ENCODE results near the gene ZNRF3. TPM values are rescaled to one million over a fixed set of nuclear protein-coding genes. Genes with fewer than 3 reads are reported as not detected.

Gene ZNRF3
- total and polyA plus RNA-seq, 2 experiments from 2014 or later = 11.1 to 32.2 TPM

GRCh38 chr22:29048822-29049654 lies 165.7 kb downstream of the ZNRF3 start:
- peaks cover 19% of the 10 kb centered on the region for H3K27me3 Mint-ChIP-seq (ENCODE audit: insufficient read depth, low read depth, poor library complexity)
- no peak overlapping the region for H3K4me3 Mint-ChIP-seq
- H4K20me1 ChIP-seq (replicated peaks; ENCODE audit: insufficient read depth) = no peaks in the 10 kb centered on the region; the same call in 1 of the 2 replicates
- peaks cover 17% of the 10 kb centered on the region; the same call in 1 of the 2 replicates for H3K36me3 ChIP-seq (ENCODE audit: insufficient read depth)
- H3K4me1 ChIP-seq (ENCODE audit: insufficient read depth) = peaks cover 13% of the 10 kb centered on the region
- H3K27me3 ChIP-seq (ENCODE audit: insufficient read depth) = no peaks in the 10 kb centered on the region
- TF ChIP-seq ZNF462 (CRISPR knock-in tag; IDR thresholded peaks at IDR 0.05) (no peak), NANOG (IDR thresholded peaks at IDR 0.05; ENCODE audit: borderline replicate concordance) (no peak), ZNF331 (CRISPR knock-in tag; IDR thresholded peaks at IDR 0.05; ENCODE audit: low read depth) (no peak), JUNB (IDR thresholded peaks at IDR 0.05; ENCODE audit: unreplicated experiment) (no peak), EZH2phosphoT487 (IDR thresholded peaks at IDR 0.05; ENCODE audit: unreplicated experiment) (no peak), CREB1 (CRISPR knock-in tag; IDR thresholded peaks at IDR 0.05; ENCODE audit: low read depth) (no peak), CTCF (conservative IDR thresholded peaks at IDR 0.05; ENCODE audit: low read depth in 2 of 2) (no peak), STAT1 (IDR thresholded peaks at IDR 0.05; ENCODE audit: unreplicated experiment) (no peak), POLR2AphosphoS5 (IDR thresholded peaks at IDR 0.05; ENCODE audit: low read depth) (no peak; the same call in 1 of the 2 replicates), EZH2 (IDR thresholded peaks at IDR 0.05; ENCODE audit: low read depth, unreplicated experiment) (no peak), ETS1 (IDR thresholded peaks at IDR 0.05) (no peak), REST (IDR thresholded peaks at IDR 0.05; ENCODE audit: unreplicated experiment) (no peak), ZNF114 (CRISPR knock-in tag; IDR thresholded peaks at IDR 0.05) (no peak)
- ATAC-seq = no peak
- H3K4me2 ChIP-seq = no peak overlapping the region
- no peak overlapping the region for H3K27ac Mint-ChIP-seq
- no peaks in the 10 kb centered on the region for H3K9me2 ChIP-seq (ENCODE audit: insufficient read depth)
- no peak overlapping the region for H3K27ac ChIP-seq (ENCODE audit: low read depth)
- no peak for DNase-seq (ENCODE audit: low spot score)
- H3K4me1 Mint-ChIP-seq = peaks cover 15% of the 10 kb centered on the region
- H3K36me3 Mint-ChIP-seq (ENCODE audit: low read depth) = peaks cover 55% of the 10 kb centered on the region
- no peaks in the 10 kb centered on the region for H3K79me2 ChIP-seq (replicated peaks; ENCODE audit: insufficient read depth)
- peaks cover 8% of the 10 kb centered on the region; the same call in 1 of the 2 replicates for H3F3A ChIP-seq (replicated peaks; ENCODE audit: low read depth)
- no peak overlapping the region for H2AFZ ChIP-seq
- no peaks in the 10 kb centered on the region for H3K9me3 Mint-ChIP-seq
- H3K4me3 ChIP-seq = no peak overlapping the region
